Right ventricle myocardium superior (tissue), 1 donor: Measurements from ENCODE around the gene BRD3. TPM values are rescaled to one million over a fixed set of nuclear protein-coding genes. Genes with fewer than 3 reads are reported as not detected.

Experiments
- ATAC-seq: fragments of 200-7000 bp; cut with Tn5 transposase; one replicate; pipeline ENCODE4 v1.9.1; 2020; ENCODE audit warnings: mild to moderate bottlenecking; ENCODE audit not compliant: poor library complexity
- DNase-seq: peaks from one replicate; pipeline ENCODE4 v3.0.0-alpha.2; 2020
- intact Hi-C: fragments of 100-400 bp; cut with DNase I; formaldehyde crosslinking; loops from one replicate; pipeline ENCODE4 v1.11.2; 2022
- total RNA-seq: library from RNA; stranded (reverse); fragmentation: NEBNext Ultra II Directional; extraction: Animal tissue kit (Norgen Biotek cat#: 25700); gene quantifications from one replicate; pipeline ENCODE4 v1.2.1, GENCODE V29; 2021
- donor health status: DM: no; HTN: yes; CAD: no; lungs with severe emphysema.

BRD3 gene
- total RNA-seq, 1 donor from 2014 or later = 23.2 TPM

DNA sequence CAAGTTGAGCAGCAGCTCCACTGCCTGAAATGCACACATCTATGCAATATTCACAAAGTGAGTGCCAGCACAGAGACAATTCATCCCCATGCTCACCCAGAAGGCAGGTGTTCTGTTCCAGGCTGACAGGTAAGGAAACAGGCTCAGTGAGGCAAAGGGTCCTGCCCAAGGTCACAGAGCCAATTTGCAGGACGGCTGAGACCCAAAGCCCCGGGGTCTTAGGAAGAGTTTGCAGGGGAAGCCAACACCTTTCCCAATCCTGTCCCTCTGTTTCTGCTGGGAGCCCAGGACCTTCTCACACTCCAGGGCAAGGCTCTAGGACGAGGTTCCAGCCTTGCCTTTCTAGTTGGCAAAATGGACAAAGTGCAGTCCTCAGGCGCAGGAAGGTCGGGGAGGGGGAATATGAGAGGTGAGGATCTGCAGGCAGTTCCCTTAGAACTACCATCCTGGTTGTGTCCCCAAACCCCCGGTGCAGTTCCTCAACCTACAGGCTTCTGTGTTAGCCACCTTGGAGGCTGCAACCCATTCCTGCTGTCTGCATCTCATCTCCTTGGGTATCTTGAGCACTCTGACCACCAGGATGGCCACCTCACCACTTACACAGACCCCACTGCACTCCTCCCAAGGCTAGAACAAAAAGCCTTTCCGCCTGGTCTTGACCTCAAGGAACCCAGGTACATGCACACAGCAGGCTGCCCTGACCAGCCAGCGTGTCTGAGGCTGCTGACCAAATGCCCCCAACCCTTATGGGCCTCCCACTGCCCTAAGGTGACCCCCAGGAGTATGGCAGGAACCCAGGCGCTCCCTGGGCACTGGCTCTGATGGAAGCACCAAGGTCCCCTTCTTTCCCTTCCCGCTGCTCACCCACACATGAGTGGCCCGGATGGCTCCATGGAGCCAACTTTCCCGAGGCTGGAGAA is 1.9 kb upstream of the BRD3 start:
- DNase-seq (no peak), ATAC-seq (no peak)
- intact Hi-C loops = no loop called here

DNA sequence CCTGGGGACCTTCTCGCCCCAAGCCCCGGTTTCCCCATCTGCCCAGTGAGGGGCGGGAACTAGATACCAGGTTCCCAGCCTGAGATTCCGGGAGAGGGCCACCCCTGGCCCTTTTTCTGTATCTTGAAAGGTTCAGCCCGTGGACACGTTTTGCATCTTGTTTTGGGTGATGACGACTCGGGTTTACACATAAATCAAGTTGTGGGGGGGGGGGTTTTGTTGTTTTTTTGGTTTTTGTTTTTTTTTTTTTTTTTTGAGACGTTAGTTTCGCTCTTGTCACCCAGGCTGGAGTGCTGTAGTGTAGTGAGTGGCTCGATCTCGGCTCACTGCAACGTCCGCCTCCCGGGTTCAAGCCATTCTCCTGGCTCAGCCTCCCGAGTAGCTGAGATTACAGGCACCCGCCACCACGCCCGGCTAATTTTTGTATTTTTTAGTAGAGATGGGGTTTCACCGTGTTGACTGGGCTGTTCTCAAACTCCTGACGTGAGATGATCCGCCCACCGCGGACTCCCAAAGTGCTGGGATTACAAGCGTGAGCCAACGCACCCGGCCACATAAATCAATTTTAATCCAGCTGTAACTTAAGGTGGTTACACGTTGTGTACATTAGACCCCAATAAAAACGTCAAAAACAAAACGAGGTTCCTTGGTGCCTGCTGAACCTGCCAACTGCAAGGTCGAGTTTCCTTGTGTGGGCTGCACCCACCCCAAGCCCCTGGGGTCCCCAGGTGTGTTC is 1.1 kb upstream of the BRD3 start:
- intact Hi-C loops = no loop called here
- ATAC-seq (peak; percentile 24), DNase-seq (no peak)

DNA sequence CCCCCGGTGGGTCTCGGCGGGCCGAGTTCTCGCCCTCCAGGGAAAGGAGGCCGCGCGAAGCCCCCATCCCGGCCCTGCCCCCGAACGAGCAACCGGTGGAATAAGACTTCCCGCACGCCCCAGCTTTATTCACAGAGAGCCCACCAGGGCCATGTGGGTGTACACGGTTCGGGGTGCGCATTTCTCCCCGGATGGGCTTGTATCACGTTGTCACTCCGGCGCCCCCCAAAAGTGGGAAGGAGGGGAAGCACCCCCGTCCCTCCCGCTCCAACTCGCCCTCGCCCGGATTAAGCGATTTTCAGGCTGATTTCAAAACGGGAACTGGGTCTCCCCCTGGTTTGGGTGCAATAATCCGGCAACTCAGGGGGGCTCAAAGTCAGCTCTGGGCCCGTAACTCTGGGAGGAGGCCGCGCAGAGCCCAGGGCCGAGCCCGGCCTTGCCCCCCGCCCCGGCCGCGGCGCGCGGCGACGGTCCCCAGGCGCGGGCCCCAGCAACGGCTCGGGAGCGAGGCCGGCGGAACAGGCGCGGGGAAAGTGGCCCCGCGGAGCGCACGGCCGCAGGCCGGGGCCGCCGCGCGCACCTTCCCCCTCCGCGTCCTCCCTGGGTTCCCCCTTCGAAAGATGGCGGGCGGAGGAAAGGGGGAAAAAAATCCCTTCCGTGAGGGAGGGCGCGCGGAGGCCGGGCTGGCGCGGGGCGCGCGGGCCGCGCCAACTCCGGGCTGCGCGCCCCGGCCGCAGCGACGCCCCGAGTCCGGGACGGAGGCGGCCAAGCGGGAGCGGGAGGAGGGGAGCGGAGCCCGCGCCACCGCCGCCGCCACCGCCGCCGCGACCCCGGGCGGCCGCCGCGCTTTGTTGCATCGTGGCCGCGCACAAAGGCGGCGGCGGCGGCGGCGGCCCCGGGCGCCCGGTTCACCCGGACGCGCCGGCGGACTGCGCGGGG is 644 bp downstream of the BRD3 start:
- no peak for ATAC-seq
- intact Hi-C loops = no loop called here
- DNase-seq = no peak

DNA sequence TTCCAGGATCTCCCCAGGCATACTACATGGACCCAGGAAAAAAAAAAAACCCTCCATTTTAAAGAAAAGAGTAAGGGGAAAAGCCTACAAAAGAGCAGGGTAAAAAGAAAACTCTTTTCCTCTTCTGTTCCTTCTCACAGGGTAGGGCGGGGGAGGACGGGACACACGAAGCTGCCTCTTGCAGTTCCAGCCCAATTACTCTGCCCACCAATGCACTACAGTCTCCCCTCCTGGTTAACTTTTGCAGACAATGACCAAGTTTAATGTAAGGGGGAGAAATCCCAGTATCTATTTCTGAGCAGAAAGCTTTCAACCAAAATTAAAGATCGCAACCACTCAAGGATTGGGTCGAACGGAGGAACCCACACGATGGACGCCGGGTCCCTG is 1.3 kb downstream of the BRD3 start:
- intact Hi-C loops = no loop called here
- DNase-seq (no peak), ATAC-seq (no peak)

DNA sequence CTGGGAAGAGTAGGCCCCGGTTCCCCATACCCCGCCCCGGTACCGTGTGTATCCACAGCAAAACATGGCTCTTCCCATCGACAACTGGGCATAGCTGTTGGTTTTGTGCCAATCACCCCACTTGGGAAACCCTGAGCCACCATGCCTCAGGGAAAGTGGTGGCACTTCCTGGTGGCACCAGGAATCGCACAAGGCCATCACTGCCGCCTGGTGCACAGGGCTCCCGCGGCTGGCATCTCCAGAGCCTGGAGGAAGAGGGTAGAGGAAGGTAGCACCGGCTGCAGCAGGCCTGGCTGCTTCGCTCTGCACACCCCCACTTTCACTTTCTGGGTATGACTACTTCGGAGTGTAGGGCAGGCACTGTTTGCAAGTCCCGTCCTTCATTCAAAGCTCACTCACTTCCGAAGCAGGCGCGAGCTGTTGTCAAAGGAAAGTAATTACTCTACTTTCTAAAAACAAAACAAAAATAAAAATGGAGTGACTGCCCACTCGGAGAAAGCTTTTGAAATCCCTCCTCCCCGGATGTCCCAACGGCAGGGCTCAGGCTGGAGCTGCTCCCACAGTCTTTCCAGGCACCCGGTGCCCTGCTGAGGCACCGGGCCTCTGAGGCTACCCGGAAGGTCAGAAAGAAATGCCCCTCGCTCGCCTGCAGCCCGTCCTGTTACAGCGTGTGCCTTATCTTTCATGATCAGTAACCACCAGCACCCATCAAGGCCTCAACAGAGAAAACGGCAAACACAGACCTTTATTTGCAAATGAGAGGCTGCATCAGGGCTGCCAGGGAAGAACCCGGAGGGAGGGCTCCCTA is 2.0 kb downstream of the BRD3 start:
- DNase-seq = no peak
- intact Hi-C loops = no loop called here
- ATAC-seq = no peak

DNA sequence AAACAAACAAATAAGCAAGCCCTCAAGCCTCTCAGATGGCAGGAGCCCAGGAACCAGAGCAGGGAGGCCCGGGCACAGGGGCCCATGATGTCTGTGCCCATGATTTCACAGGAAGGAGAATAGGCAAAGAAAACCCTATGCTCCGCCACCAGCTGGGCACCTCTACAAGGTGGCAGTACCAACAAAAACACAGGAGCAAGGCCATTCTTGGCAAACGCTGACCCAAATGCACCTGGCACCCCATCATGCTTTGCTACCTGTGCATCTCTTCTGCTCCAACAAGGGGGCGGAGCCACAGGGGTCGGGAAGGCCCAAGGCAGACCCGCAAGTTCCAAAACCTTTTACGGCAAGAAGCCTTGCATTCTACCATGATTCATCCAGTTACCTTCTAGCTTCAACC is 3.1 kb downstream of the BRD3 start:
- no peak for ATAC-seq
- intact Hi-C loops = no loop called here
- no peak for DNase-seq

DNA sequence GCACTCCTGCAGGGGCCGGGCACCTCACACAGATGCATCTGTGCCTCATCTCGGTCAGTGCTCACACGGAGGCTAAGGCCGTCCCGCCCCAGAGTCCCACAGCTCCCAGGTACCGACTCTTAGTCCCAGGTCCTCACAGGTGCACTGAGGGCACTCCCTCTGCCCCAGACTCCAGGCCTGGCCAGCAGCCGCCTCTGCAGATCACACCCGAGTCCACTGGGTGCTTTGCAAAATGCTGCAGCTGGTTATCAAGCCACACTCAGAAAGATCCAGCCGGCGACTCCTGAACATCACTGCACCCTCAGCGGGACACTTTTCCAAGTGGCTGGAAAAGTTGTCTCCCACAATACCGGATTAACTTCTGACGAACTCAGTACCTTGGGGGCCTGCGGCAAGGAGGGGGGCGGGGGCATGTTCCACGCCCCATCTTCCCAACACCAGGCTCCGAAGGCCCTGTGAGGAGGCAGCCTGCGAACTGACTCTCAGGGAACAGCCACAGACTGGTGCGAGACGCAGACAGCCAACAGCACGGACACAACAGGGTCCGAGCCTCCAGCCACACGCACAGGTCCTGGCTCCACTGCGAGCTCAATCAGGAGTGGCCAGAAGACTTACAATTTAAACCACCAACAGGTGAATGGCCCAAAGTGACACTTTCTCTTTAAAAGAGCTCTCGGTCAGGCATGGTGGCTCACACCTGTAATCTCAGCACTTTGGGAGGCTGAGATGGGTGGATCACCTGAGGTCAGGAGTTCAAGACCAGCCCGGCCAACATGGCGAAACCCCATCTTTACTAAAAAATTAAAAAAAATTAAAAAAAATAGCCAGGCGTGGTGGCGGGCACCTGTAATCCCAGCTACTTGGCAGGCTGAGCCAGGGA is 4.0 kb downstream of the BRD3 start:
- DNase-seq (no peak), ATAC-seq (no peak)
- intact Hi-C loops = no loop called here

DNA sequence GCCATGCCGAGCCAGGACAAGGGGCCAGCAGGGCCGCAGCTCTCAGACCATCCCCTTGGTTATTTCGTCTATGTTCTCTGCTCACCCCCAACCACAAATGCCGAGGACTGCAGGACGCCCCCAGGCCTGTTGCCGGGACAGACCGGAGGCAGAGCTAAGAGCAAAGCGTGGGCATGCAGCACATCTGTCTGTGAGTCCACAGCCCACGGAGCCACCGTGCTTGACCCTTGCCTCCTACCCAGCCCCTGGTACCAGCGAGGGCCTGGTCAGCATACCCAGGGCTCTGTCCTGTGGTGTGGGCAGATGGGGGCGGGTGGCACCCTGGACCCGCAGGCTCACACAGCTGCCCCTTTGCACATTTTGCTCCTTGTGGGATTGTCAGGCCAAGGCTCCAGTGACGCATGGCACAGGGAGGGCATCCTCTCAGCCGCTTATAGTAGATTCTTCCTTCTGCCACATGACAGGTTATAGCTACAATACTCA is 4.7 kb downstream of the BRD3 start:
- intact Hi-C loops = no loop called here
- ATAC-seq (no peak), DNase-seq (no peak)

DNA sequence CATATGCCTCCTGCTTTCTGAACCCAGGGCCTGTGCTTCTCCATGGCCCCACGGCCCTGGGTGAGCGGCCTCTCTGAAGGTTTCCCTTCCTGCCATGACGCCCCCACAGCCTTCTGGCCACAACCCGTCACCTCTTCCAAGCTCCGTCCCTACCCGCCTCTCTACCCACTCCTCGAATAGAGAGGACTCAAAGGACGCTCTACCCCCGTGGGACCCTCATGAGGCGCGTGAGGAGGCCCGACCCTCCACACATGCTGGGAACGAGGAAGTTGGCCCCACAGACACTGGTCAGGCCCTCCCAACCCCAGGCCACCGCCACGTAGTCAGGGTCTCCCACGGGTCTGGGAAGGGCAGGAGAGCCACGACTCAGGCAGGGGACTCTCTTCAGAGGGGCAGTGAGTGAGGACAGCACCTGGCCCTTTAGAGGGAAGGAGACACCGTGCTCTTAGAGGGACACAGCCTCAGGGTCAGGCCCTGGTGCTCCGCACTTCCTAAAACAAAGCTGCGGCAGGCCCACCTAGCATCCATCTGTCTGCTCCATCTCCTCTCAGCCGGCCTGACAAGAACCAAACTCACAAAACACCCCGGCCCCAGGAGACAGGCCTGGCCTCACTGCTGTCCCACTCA is 5.3 kb downstream of the BRD3 start:
- ATAC-seq = no peak
- no peak for DNase-seq
- intact Hi-C loops = no loop called here

DNA sequence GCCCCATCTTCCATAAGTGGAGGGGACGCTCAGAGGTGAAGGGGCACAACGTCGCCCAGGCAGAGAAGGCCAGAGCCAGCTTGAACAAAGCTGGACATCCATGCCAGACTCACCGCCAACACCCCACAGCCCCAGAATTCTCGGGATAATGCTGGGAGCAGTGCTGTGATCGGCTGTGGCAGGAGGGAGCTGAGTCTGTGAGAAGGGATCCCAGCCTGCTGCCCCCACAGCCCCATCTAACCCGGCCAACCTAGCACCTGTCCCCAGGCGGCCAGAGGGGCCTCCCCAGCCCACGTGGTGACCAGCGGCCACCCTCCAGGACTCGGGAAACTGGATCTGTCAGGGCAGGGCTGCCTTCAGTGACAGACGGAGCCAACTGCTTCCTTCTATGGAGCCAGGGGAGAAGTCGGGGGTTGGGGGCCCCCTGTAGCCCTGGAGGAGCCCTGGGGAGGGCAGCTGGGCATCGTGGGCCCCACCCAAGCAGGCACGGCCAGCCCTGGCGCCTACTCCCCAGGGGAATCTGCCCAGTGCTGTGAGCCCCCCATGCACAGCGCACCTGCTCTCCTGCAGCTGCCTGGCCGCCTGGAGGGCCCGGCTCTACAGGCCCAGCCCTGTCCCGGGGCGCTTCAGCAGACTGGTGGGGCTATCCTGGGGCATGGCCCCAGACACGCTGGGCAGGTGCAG is 6.0 kb downstream of the BRD3 start:
- intact Hi-C loops = no loop called here
- DNase-seq = no peak
- no peak for ATAC-seq

DNA sequence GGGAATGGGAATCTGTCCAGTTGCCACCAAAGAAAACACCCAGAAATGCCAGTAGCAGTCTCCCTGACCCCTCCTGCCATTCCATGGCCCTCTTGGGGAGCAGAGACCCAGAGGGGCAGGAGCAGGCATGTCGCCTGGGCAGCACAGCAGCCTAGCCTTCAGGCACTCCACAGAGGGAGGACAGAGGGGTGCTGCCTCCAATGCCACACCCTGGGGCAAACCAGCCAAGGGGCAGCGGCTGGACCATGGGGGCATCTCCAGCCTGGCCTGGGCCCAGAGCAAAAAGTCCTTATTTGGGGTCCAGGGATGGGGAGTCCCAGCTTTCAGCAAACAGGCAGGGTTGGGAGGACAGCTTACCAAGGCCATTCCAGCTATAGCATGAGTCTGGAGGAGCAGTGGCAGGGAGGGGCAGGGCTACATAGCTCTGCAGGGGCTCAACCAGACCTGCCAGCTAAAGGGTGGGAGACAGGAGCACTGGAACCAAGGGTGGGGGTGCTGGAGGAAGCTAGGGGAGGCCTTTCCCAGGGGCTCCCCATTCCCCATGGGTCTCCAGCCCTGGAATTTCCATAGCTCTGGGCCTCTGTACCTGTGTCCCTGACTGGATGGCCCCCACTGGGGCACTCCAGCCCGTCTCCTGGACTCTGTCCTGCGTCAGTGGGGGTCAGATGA is 6.7 kb downstream of the BRD3 start:
- ATAC-seq (no peak), DNase-seq (no peak)
- intact Hi-C loops = no loop called here

DNA sequence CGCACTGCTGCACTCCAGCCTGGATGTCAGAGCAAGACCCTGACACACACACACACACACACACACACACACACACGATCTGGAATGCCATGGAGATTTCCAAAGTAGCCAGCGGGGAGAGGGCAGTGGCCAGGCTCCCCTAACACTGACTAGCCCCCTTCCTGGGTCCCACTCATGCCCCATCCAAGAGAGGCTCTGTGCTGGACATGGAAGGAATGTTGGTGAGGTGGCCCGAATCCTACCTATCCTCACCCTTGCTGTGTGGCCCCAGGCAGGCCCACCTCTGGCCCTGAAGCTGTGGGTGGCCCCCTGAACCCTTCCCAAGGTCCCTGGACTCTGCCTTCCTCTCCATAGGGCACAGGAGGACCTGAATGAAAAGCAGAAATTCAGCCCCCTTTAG is 7.3 kb downstream of the BRD3 start:
- intact Hi-C loops = no loop called here
- DNase-seq (no peak), ATAC-seq (no peak)

DNA sequence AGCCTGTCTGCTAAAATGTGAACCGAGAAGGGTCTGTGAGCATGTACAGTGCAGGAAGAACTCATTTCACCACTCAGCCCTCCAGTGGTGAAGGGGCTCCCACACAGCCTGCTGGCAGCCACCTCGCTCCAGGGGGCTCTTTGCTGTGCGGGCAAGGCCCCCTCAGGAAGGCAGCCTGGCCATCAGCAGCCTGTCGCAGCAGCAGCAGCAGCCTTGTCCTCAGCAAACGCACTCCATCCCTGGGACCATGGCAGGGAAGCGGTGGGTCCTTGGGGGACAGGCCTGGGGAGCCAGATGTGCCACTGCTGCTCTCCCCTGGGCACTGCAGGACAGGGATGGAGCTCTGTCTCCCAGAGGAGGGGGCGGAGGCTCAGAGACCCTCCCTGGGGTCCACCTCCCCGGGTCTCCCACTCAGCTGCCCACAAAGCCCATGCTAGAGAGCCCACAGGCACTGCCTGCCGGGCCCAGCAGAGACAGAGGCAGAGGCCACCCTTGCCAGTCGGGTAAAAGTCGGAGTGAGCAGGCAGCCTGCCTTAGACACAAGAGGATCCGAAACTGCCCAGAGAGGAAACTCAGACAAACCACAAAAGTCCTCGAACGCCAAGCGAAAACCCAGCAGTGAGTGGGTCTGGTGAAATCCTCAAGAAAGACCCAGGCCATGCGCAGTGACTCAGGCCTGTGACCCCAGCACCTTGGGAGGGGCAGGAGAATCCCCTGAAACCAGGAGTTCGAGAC is 8.0 kb downstream of the BRD3 start:
- ATAC-seq (no peak), DNase-seq (peak; percentile 46)
- intact Hi-C loops = no loop called here

DNA sequence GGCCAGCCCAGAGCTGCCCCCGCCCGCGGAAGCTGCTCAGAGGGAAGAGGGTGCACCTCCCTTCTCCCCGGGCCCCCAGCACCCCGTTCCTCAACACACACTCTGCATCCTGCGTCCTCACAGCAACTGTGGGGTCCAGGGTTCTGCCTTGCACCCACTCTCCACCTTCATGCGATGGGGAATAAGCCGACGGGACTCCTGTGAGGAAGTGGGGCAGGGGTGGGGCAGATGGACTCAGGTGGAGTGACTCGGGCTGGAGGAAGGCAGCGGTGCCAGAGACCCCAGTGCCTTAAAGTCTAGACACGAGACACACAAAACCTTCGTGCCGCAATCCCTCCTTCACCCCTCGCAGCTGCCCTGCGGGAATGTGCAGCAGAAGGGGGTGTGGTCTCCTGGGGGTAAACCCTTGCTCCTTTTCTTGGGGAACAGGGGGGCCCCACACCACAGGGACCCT is 8.6 kb downstream of the BRD3 start:
- no peak for ATAC-seq
- no peak for DNase-seq
- intact Hi-C loops = no loop called here

DNA sequence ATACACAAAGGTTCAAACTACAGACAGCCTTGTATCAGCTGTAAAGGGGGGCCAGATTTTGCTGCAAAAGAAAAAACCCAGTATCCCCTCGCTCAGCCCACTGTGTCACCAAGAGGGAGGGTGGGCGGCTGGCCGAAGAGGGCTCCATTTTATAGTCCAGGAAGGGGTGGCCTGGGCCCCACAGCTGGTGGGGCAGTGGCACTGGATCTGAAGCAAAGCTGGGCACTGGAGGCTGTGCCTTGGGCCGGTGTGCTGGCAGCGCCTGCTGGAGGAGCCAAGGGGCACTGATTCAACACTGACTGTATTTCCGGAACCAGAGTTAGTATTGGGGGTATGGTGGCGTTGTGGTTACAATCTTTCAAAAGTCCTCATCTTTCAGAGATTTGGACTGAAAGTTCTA is 9.1 kb downstream of the BRD3 start:
- DNase-seq (no peak), ATAC-seq (no peak)
- intact Hi-C loops = no loop called here
